Stomach (tissue), 4 donors: ENCODE data around the gene MAPK4.

ENCODE experiments used
- CTCF ChIP-seq, 7 experiments: fragments of 450-650 bp in 4 of 7; fragments of 200-600 bp in 3 of 7; sonication (generic) in 3 of 7; IDR thresholded peaks; one replicate each; pipeline ENCODE4 v1.5.1; 2016 to 2019; ENCODE audit warnings: antibody characterized with exemption in 7 of 7, control low read depth in 2 of 7, mild to moderate bottlenecking in 1 of 7
- EP300 ChIP-seq: sonication (generic); formaldehyde crosslinking; IDR thresholded peaks from one replicate; pipeline ENCODE4 v1.6.1; 2017; ENCODE audit warnings: antibody characterized with exemption
- POLR2A ChIP-seq, 4 donors: fragments of 450-650 bp; IDR thresholded peaks; one replicate each; pipeline ENCODE4 v1.6.1; 2016; ENCODE audit warnings: antibody characterized with exemption in 4 of 4, control low read depth in 2 of 4, mild to moderate bottlenecking in 1 of 4, moderate library complexity in 1 of 4

DNA sequence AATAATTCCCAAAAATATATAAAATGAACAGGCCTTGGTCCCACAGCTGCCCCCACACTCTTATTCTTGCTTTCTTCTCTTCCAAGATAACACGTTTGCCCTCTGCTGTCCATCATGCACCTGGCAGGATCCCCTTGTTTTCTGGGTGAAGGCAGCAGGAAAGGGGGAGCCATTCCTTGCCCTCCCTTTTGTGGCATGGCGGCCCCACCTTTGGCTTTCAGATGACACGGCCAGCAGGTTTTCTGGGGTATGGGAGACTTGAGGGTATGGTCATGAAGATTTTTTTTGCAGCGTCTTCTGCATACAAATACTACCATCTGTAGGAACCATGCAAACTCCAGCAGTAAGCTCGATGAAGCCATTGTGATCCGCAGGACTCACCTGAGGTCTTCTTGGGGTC is 118.8 kb downstream of the MAPK4 start:
- TF ChIP-seq CTCF (IDR thresholded peaks at IDR 0.05) (no peak), EP300 (no peak), POLR2A (IDR thresholded peaks at IDR 0.05) (no peak)
